ENCODE results near the gene NLRP12. TPM values are rescaled to one million over a fixed set of nuclear protein-coding genes. Genes with fewer than 3 reads are reported as not detected.
"Not testable (repeated sequence)": the region's sequence is repeated elsewhere in the genome, so short reads cannot be mapped to it uniquely, and the experiment has no call there.

The NLRP12 gene
- total RNA-seq, 2 donors from 2014 or later: 0.34 to 0.57 TPM

DNA sequence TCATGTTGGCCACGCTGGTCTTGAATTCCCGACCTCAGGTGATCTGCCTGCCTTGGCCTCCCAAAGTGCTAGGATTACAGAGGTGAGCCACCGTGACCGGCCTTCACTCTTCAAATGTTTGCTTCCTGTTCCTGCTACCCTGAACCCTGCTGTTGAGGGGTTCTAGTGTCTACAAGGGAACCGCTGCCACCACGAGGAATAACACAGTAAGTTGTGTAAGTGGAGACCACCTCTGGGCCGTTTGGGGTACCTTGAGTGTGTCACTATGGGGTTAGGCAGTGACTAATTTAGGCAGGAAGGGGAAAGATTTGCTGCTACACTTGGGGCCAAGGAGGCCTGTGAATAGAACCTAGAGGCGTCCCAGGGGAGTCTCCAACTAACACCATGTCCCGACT lies 41.4 kb upstream of the NLRP12 start:
- no peaks in the 10 kb centered on the region for H3K27me3 Mint-ChIP-seq
- no peak for DNase-seq
- H3K9me3 ChIP-seq (ENCODE audit: control insufficient read depth, low read length, poor library complexity, severe bottlenecking): no peaks in the 10 kb centered on the region
- H3K36me3 Mint-ChIP-seq (ENCODE audit: low read depth): peaks cover 4% of the 10 kb centered on the region
- peak overlapping the region; percentile 100 for H3K27ac Mint-ChIP-seq
- ATAC-seq: no peak
- H3K4me1 Mint-ChIP-seq: peaks cover 17% of the 10 kb centered on the region
- peak overlapping the region; percentile 89 for H3K4me3 Mint-ChIP-seq

GRCh38 chr19:53864308-53864836 lies 40.3 kb upstream of the NLRP12 start:
- H3K27me3 Mint-ChIP-seq: no peaks in the 10 kb centered on the region
- no peak overlapping the region for H3K27ac Mint-ChIP-seq
- H3K4me1 Mint-ChIP-seq: peaks cover 12% of the 10 kb centered on the region
- H3K9me3 ChIP-seq (ENCODE audit: control insufficient read depth, low read length, poor library complexity, severe bottlenecking): no peaks in the 10 kb centered on the region
- H3K4me3 Mint-ChIP-seq: no peak overlapping the region
- ATAC-seq (no peak), DNase-seq (no peak)
- H3K36me3 Mint-ChIP-seq (ENCODE audit: low read depth): peaks cover 4% of the 10 kb centered on the region

- peaks cover 18% of the 10 kb centered on the region for H3K27me3 Mint-ChIP-seq
- no peaks in the 10 kb centered on the region for H3K36me3 Mint-ChIP-seq (ENCODE audit: low read depth)
- H3K4me3 Mint-ChIP-seq: no peak overlapping the region
- H3K4me1 Mint-ChIP-seq: peaks cover 11% of the 10 kb centered on the region
- H3K27ac Mint-ChIP-seq: no peak overlapping the region
- peak; percentile 50 for ATAC-seq
- no peak for DNase-seq
- no peaks in the 10 kb centered on the region for H3K9me3 ChIP-seq (ENCODE audit: control insufficient read depth, low read length, poor library complexity, severe bottlenecking)
These were observed 29.6 kb upstream of the NLRP12 start for GRCh38 chr19:53853707-53854106.

- H3K4me1 Mint-ChIP-seq: peaks cover 11% of the 10 kb centered on the region
- H3K9me3 ChIP-seq (ENCODE audit: control insufficient read depth, low read length, poor library complexity, severe bottlenecking): no peaks in the 10 kb centered on the region
- no peaks in the 10 kb centered on the region for H3K36me3 Mint-ChIP-seq (ENCODE audit: low read depth)
- H3K27ac Mint-ChIP-seq: no peak overlapping the region
- H3K4me3 Mint-ChIP-seq: no peak overlapping the region
- ATAC-seq (no peak), DNase-seq (no peak)
- peaks cover 36% of the 10 kb centered on the region for H3K27me3 Mint-ChIP-seq
These were observed 25.1 kb upstream of the NLRP12 start for GRCh38 chr19:53849237-53849676.

- Mint-ChIP-seq H3K36me3 (ENCODE audit: low read depth) (no peaks in the 10 kb centered on the region), H3K4me1 (peaks cover 5% of the 10 kb centered on the region), H3K27ac (no peak overlapping the region), H3K4me3 (no peak overlapping the region), H3K27me3 (peaks cover 30% of the 10 kb centered on the region)
- no peaks in the 10 kb centered on the region for H3K9me3 ChIP-seq (ENCODE audit: control insufficient read depth, low read length, poor library complexity, severe bottlenecking)
- ATAC-seq (no peak), DNase-seq (no peak)
These were observed 23.4 kb upstream of the NLRP12 start for GRCh38 chr19:53847555-53847954.

GRCh38 chr19:53844849-53845246 lies 20.7 kb upstream of the NLRP12 start:
- no peaks in the 10 kb centered on the region for H3K4me1 Mint-ChIP-seq
- no peaks in the 10 kb centered on the region for H3K9me3 ChIP-seq (ENCODE audit: control insufficient read depth, low read length, poor library complexity, severe bottlenecking)
- ATAC-seq (no peak), DNase-seq (no peak)
- no peak overlapping the region for H3K27ac Mint-ChIP-seq
- H3K36me3 Mint-ChIP-seq (ENCODE audit: low read depth): no peaks in the 10 kb centered on the region
- H3K27me3 Mint-ChIP-seq: peaks cover 28% of the 10 kb centered on the region
- no peak overlapping the region for H3K4me3 Mint-ChIP-seq

DNA sequence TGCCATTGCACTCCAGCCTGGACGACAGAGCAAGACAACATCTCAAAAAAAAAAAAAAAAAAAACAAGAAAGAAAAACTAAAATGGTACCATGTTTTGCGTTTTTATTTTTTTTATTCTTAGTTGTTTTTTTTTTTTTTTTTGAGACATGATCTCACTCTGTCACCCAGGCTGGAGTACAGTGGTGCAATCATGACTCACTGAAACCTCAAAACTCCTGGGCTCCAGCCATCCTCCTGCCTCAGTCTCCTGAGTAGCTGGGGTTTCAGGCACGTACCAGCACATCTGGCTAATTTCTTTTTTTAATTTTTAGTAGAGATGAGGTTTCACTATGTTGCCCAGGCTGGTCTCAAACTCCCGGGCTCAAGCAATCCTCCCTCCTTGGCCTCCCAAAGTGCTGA lies 16.8 kb upstream of the NLRP12 start:
- DNase-seq; ATAC-seq; H3K4me1 Mint-ChIP-seq; H3K36me3 Mint-ChIP-seq (ENCODE audit: low read depth); H3K27ac Mint-ChIP-seq; H3K4me3 Mint-ChIP-seq; H3K9me3 ChIP-seq (ENCODE audit: control insufficient read depth, low read length, poor library complexity, severe bottlenecking): not testable (repeated sequence)
- peaks cover 17% of the 10 kb centered on the region for H3K27me3 Mint-ChIP-seq

- H3K36me3 Mint-ChIP-seq (ENCODE audit: low read depth); H3K9me3 ChIP-seq (ENCODE audit: control insufficient read depth, low read length, poor library complexity, severe bottlenecking); ATAC-seq; H3K4me3 Mint-ChIP-seq; H3K4me1 Mint-ChIP-seq; DNase-seq; H3K27ac Mint-ChIP-seq: not testable (repeated sequence)
- H3K27me3 Mint-ChIP-seq: peaks cover 16% of the 10 kb centered on the region
These were observed 16.1 kb upstream of the NLRP12 start for GRCh38 chr19:53840241-53840640.

GRCh38 chr19:53838446-53838845 lies 14.3 kb upstream of the NLRP12 start:
- not testable (repeated sequence) for H3K9me3 ChIP-seq (ENCODE audit: control insufficient read depth, low read length, poor library complexity, severe bottlenecking); ATAC-seq; H3K27ac Mint-ChIP-seq; DNase-seq; H3K36me3 Mint-ChIP-seq (ENCODE audit: low read depth); H3K4me3 Mint-ChIP-seq; H3K4me1 Mint-ChIP-seq
- H3K27me3 Mint-ChIP-seq: peaks cover 34% of the 10 kb centered on the region

DNA sequence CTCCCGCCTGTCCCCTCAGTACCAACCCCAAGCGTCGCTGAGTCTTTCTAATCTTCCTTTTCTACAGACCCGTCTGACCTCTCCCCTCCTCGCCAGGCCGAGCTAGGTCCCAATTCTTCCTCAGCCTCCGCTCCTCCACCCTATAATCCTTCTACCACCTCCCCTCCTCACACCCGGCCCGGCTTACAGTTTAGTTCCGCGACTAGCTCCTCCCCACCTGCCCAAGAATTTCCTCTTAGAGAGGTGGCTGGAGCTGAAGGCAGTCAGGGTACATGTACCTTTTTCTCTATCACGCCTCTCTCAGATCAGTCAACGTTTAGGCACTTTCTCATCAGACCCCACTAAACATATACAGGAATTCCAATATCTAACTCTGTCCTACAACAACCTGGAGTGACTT lies 8.7 kb upstream of the NLRP12 start:
- H3K4me3 Mint-ChIP-seq; ATAC-seq; DNase-seq; H3K27ac Mint-ChIP-seq; H3K36me3 Mint-ChIP-seq (ENCODE audit: low read depth); H3K4me1 Mint-ChIP-seq; H3K9me3 ChIP-seq (ENCODE audit: control insufficient read depth, low read length, poor library complexity, severe bottlenecking): not testable (repeated sequence)
- peaks cover 62% of the 10 kb centered on the region for H3K27me3 Mint-ChIP-seq

- ATAC-seq: no peak
- H3K4me3 Mint-ChIP-seq: no peak overlapping the region
- H3K9me3 ChIP-seq (ENCODE audit: control insufficient read depth, low read length, poor library complexity, severe bottlenecking): no peaks in the 10 kb centered on the region
- H3K27ac Mint-ChIP-seq: no peak overlapping the region
- peaks cover 6% of the 10 kb centered on the region for H3K4me1 Mint-ChIP-seq
- peaks cover 6% of the 10 kb centered on the region for H3K36me3 Mint-ChIP-seq (ENCODE audit: low read depth)
- no peak for DNase-seq
- H3K27me3 Mint-ChIP-seq: peaks cover 54% of the 10 kb centered on the region
These were observed 4.4 kb upstream of the NLRP12 start for GRCh38 chr19:53828531-53828930.

DNA sequence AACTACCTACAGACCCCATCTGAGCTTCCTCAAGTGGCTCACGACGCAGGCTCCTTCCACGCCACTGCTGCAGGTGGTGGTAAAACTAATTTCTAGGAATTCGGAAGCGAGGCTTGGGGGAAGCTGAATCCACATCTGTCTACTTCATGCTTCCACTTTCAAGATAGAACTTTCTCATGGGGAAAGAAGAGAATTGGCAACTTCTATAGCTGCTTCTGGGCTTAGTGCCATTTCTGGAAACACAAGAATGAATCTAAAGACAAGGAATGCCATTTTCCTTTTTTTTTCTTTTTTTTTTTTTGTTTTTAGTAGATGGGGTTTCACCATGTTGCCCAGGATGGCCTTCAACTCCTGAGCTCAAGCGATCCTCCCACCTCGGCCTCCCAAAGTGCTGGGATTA lies 2.8 kb upstream of the NLRP12 start:
- Mint-ChIP-seq H3K4me3 (no peak overlapping the region), H3K4me1 (no peaks in the 10 kb centered on the region), H3K27ac (no peak overlapping the region), H3K27me3 (peaks cover 38% of the 10 kb centered on the region), H3K36me3 (ENCODE audit: low read depth) (peaks cover 2% of the 10 kb centered on the region)
- DNase-seq: no peak
- no peaks in the 10 kb centered on the region for H3K9me3 ChIP-seq (ENCODE audit: control insufficient read depth, low read length, poor library complexity, severe bottlenecking)
- no peak for ATAC-seq

DNA sequence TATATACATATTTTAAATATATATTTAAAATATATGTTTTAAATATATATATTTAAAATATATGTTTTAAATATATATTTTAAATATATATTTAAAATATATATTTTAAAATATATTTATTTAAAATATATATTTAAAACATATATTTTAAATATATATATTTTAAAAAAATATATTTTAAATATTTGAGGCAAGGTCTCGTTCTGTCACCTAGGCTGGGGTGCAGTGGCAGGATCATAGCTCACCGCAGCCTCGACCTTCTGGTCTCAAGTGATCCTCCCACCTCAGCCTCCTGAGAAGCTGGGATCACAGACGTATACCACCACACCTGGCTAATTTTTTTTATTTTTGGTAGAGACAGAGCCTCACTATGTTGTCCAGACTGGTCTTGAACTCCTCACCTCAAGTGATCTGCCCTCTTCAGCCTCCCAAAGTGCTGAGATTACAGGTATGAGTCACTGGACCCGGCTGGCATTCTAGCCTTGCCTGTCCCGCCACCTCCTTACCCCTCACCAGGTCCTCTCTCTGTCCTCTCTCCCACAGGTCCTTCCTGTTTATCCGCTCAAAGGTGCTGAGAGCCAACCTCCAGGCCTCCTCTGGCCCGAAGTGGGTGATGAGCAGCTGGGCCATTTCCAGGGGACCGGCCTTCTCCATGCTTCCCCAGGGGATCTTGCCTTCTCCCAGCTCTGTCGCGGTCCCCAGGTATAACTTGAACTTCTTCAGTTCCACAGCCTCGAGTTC lies 564 bp downstream of the NLRP12 start:
- H3K4me3 Mint-ChIP-seq: no peak overlapping the region
- no peaks in the 10 kb centered on the region for H3K9me3 ChIP-seq (ENCODE audit: control insufficient read depth, low read length, poor library complexity, severe bottlenecking)
- DNase-seq (no peak), ATAC-seq (no peak)
- H3K27ac Mint-ChIP-seq: no peak overlapping the region
- H3K4me1 Mint-ChIP-seq: no peaks in the 10 kb centered on the region
- H3K27me3 Mint-ChIP-seq: peaks cover 26% of the 10 kb centered on the region
- H3K36me3 Mint-ChIP-seq (ENCODE audit: low read depth): peaks cover 2% of the 10 kb centered on the region

- DNase-seq (no peak), ATAC-seq (no peak)
- Mint-ChIP-seq H3K4me3 (no peak overlapping the region), H3K4me1 (no peaks in the 10 kb centered on the region), H3K27me3 (peaks cover 21% of the 10 kb centered on the region), H3K27ac (no peak overlapping the region), H3K36me3 (ENCODE audit: low read depth) (peaks cover 2% of the 10 kb centered on the region)
- H3K9me3 ChIP-seq (ENCODE audit: control insufficient read depth, low read length, poor library complexity, severe bottlenecking): no peaks in the 10 kb centered on the region
These were observed 4.3 kb downstream of the NLRP12 start for GRCh38 chr19:53819861-53820260.
